ENCODE results near the gene OSBPL9. TPM values are rescaled to one million over a fixed set of nuclear protein-coding genes. Genes with fewer than 3 reads are reported as not detected.

The OSBPL9 gene
- total RNA-seq, 1 experiment from 2014 or later, result 52.6 TPM

DNA sequence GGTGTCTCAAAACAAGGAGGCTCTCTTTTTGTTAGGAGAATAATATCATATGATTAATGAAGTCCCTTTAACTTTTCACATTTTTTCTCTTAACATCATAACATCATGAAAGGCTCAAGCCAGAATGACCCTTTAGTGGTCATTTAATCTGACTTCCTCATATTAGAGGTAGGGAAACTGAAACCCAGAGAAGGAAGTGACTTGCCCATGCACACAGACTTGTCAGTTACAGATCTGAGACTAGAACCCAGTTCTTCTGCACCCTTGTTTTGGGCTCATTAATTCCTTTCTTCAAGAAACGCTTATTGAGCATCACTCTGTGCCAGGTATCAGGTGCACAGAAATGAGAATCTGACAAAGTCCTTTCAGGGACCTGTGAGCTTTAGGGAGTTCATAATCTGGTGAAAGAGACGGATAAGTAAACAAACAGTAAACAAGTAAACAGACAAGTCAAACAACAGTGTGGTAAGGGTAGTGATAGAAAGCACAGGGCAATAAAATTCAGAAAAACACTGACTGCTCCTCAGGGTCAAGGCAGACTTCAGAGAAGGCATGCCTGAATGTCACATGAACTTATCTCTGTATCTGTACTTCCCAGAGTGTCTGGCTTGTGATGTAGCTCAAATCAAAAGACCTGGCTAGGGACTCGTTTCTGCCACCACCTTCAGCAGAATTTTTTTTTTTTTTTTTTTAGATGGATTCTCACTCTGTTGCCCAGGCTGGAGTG lies 38.3 kb upstream of the OSBPL9 start:
- POLR2A ChIA-PET, result no interaction called here
- H3K9me3 ChIP-seq (ENCODE audit: control insufficient read depth in 1 of 2, insufficient read depth in 1 of 2, low read depth in 1 of 2, low read length in 2 of 2), result no peaks in the 10 kb centered on the region
- no peak overlapping the region for H2AFZ ChIP-seq (ENCODE audit: low read depth, low read length, poor library complexity, severe bottlenecking)
- no peak overlapping the region for H3K27ac ChIP-seq (ENCODE audit: low read depth, low read length)
- H3K36me3 ChIP-seq (ENCODE audit: control insufficient read depth in 1 of 2, insufficient read depth in 2 of 2, low read length in 2 of 2), result no peaks in the 10 kb centered on the region
- DNase-seq (ENCODE audit: low read depth, low spot score) (no peak), ATAC-seq (no peak)
- no peak overlapping the region for H3K4me2 ChIP-seq (ENCODE audit: low read length)
- H3K27me3 ChIP-seq (ENCODE audit: insufficient read depth, low read length), result no peaks in the 10 kb centered on the region
- no peak overlapping the region for H3K9ac ChIP-seq (ENCODE audit: low read length)
- H3K9me2 ChIP-seq (ENCODE audit: insufficient read depth), result no peaks in the 10 kb centered on the region
- H4K20me1 ChIP-seq (ENCODE audit: insufficient read depth), result no peaks in the 10 kb centered on the region
- H3K79me2 ChIP-seq (ENCODE audit: insufficient read depth, low read length), result no peaks in the 10 kb centered on the region
- intact Hi-C loops (cut with micrococcal nuclease), result no loop called here
- no peak for TF ChIP-seq ELF1 (IDR thresholded peaks at IDR 0.05; ENCODE audit: borderline replicate concordance, low read depth)
- no peak for TF ChIP-seq POLR2AphosphoS5 (IDR thresholded peaks at IDR 0.05; ENCODE audit: low read depth, low read length)
- peaks cover 0 to 11% of the 10 kb centered on the region in 2 experiments; a peak in 2 of 4 replicates for H3K4me1 ChIP-seq (ENCODE audit: control insufficient read depth in 1 of 2, insufficient read depth in 2 of 2, low read length in 2 of 2)
- no peak overlapping the region for H3K4me3 ChIP-seq (replicated peaks in 1 of 2; ENCODE audit: low read depth in 1 of 2, low read length in 2 of 2)
- RAD21 ChIA-PET (ENCODE audit: low non-redundant PET in 1 of 2, low total read pairs in 2 of 2, uncharacterized antibody in 2 of 2, unreplicated experiment in 2 of 2), result no interaction called here
- CTCF ChIA-PET, result no interaction called here
- no TSS peak for BruUV-seq (replicated peaks)

DNA sequence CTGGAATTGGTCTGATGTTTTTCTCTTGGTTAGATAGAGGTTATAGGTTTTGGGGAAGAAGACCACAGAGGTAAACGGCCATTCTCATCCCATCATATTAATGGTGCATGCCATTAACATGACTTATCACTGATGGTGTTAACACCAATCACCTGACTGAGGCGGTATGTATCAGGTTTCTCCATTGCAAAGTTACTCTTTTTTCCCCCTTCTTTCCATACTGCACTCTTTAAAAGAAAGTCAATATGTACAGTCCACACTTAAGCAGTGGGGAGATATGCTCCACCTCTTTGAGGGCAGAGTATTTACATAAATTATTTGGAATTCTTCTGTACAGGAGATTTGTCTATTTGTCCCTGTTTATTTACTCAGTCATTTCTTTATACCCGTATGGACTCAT lies 35.7 kb upstream of the OSBPL9 start:
- no peak overlapping the region for H3K4me3 ChIP-seq (replicated peaks in 1 of 2; ENCODE audit: low read depth in 1 of 2, low read length in 2 of 2)
- TF ChIP-seq EZH2 (IDR thresholded peaks at IDR 0.05) (no peak), SRF (IDR thresholded peaks at IDR 0.05; ENCODE audit: low read depth) (no peak), RAD21 (IDR thresholded peaks at IDR 0.05; ENCODE audit: low read depth) (no peak), CBX3 (IDR thresholded peaks at IDR 0.05; ENCODE audit: low read depth) (no peak), POLR2A (IDR thresholded peaks at IDR 0.05; ENCODE audit: borderline replicate concordance, extremely low read depth, insufficient read depth, insufficient read length) (no peak), SP1 (IDR thresholded peaks at IDR 0.05; ENCODE audit: low read depth) (no peak), EZH2phosphoT487 (IDR thresholded peaks at IDR 0.05; ENCODE audit: borderline replicate concordance) (no peak), FOSL1 (IDR thresholded peaks at IDR 0.05; ENCODE audit: low read depth) (no peak; the same call in 1 of the 2 replicates), SIN3A (IDR thresholded peaks at IDR 0.05; ENCODE audit: low read depth) (no peak)
- TF ChIP-seq, protein P1, sequence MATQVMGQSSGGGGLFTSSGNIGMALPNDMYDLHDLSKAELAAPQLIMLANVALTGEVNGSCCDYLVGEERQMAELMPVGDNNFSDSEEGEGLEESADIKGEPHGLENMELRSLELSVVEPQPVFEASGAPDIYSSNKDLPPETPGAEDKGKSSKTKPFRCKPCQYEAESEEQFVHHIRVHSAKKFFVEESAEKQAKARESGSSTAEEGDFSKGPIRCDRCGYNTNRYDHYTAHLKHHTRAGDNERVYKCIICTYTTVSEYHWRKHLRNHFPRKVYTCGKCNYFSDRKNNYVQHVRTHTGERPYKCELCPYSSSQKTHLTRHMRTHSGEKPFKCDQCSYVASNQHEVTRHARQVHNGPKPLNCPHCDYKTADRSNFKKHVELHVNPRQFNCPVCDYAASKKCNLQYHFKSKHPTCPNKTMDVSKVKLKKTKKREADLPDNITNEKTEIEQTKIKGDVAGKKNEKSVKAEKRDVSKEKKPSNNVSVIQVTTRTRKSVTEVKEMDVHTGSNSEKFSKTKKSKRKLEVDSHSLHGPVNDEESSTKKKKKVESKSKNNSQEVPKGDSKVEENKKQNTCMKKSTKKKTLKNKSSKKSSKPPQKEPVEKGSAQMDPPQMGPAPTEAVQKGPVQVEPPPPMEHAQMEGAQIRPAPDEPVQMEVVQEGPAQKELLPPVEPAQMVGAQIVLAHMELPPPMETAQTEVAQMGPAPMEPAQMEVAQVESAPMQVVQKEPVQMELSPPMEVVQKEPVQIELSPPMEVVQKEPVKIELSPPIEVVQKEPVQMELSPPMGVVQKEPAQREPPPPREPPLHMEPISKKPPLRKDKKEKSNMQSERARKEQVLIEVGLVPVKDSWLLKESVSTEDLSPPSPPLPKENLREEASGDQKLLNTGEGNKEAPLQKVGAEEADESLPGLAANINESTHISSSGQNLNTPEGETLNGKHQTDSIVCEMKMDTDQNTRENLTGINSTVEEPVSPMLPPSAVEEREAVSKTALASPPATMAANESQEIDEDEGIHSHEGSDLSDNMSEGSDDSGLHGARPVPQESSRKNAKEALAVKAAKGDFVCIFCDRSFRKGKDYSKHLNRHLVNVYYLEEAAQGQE (IDR thresholded peaks at IDR 0.05; ENCODE audit: low read depth), result no peak
- TF ChIP-seq, protein P2, sequence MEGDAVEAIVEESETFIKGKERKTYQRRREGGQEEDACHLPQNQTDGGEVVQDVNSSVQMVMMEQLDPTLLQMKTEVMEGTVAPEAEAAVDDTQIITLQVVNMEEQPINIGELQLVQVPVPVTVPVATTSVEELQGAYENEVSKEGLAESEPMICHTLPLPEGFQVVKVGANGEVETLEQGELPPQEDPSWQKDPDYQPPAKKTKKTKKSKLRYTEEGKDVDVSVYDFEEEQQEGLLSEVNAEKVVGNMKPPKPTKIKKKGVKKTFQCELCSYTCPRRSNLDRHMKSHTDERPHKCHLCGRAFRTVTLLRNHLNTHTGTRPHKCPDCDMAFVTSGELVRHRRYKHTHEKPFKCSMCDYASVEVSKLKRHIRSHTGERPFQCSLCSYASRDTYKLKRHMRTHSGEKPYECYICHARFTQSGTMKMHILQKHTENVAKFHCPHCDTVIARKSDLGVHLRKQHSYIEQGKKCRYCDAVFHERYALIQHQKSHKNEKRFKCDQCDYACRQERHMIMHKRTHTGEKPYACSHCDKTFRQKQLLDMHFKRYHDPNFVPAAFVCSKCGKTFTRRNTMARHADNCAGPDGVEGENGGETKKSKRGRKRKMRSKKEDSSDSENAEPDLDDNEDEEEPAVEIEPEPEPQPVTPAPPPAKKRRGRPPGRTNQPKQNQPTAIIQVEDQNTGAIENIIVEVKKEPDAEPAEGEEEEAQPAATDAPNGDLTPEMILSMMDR (IDR thresholded peaks at IDR 0.05 in 2 of 3, conservative IDR thresholded peaks at IDR 0.05 in 1 of 3; ENCODE audit: borderline replicate concordance in 1 of 3, insufficient read depth in 1 of 3, low read depth in 2 of 3, low read length in 2 of 3), result no peak
- no peaks in the 10 kb centered on the region for H3K27me3 ChIP-seq (ENCODE audit: insufficient read depth, low read length)
- H3K79me2 ChIP-seq (ENCODE audit: insufficient read depth, low read length), result no peaks in the 10 kb centered on the region
- H3K4me1 ChIP-seq (ENCODE audit: control insufficient read depth in 1 of 2, insufficient read depth in 2 of 2, low read length in 2 of 2), result peaks cover 0 to 9% of the 10 kb centered on the region in 2 experiments; a peak in 2 of 4 replicates
- H3K9me3 ChIP-seq (ENCODE audit: control insufficient read depth in 1 of 2, insufficient read depth in 1 of 2, low read depth in 1 of 2, low read length in 2 of 2), result no peaks in the 10 kb centered on the region
- no peak overlapping the region for H3K27ac ChIP-seq (ENCODE audit: low read depth, low read length)
- H3K4me2 ChIP-seq (ENCODE audit: low read length), result no peak overlapping the region
- ChIA-PET CTCF (no interaction called here), POLR2A (no interaction called here), RAD21 (ENCODE audit: low non-redundant PET in 1 of 2, low total read pairs in 2 of 2, uncharacterized antibody in 2 of 2, unreplicated experiment in 2 of 2) (no interaction called here)
- intact Hi-C loops (cut with micrococcal nuclease), result no loop called here
- no peaks in the 10 kb centered on the region for H3K36me3 ChIP-seq (ENCODE audit: control insufficient read depth in 1 of 2, insufficient read depth in 2 of 2, low read length in 2 of 2)
- H2AFZ ChIP-seq (ENCODE audit: low read depth, low read length, poor library complexity, severe bottlenecking), result no peak overlapping the region
- H3K9me2 ChIP-seq (ENCODE audit: insufficient read depth), result no peaks in the 10 kb centered on the region
- no peak for DNase-seq (ENCODE audit: low read depth, low spot score)
- no TSS peak for BruUV-seq (replicated peaks)
- H3K9ac ChIP-seq (ENCODE audit: low read length), result no peak overlapping the region
- ATAC-seq, result no peak
- no peaks in the 10 kb centered on the region for H4K20me1 ChIP-seq (ENCODE audit: insufficient read depth)
